Endodermal cell (in vitro differentiated cells): Measurements from ENCODE around the gene CRYL1. TPM values are rescaled to one million over a fixed set of nuclear protein-coding genes. Genes with fewer than 3 reads are reported as not detected.

Source experiments
- DNase-seq: peaks from one replicate; pipeline ENCODE4 v3.0.0-alpha.2; 2017
- H3K27ac ChIP-seq: 2 replicates; pipeline ENCODE4 v1.5.1; 2013; ENCODE audit warnings: mild to moderate bottlenecking, low read depth, low read length, moderate library complexity
- H3K27me3 ChIP-seq: 2 replicates; pipeline ENCODE4 v1.6.1; 2013; ENCODE audit warnings: mild to moderate bottlenecking, low read length, moderate library complexity; ENCODE audit not compliant: insufficient read depth, control insufficient read depth, poor library complexity, severe bottlenecking
- H3K36me3 ChIP-seq: 2 replicates; pipeline ENCODE4 v1.7.0; 2013; ENCODE audit warnings: mild to moderate bottlenecking, low read length, moderate library complexity; ENCODE audit not compliant: control insufficient read depth, insufficient read depth
- H3K4me1 ChIP-seq: one replicate; pipeline ENCODE4 v1.7.0; 2013; ENCODE audit warnings: low read length; ENCODE audit not compliant: control insufficient read depth, insufficient read depth
- H3K4me3 ChIP-seq: 2 replicates; pipeline ENCODE4 v1.5.1; 2013; ENCODE audit warnings: mild to moderate bottlenecking, low read length, moderate library complexity
- H3K9ac ChIP-seq: 2 replicates; pipeline ENCODE4 v1.6.1; 2013; ENCODE audit warnings: mild to moderate bottlenecking, low read length, moderate library complexity; ENCODE audit not compliant: poor library complexity, severe bottlenecking; ENCODE audit errors: extremely low read depth
- H3K9me3 ChIP-seq: 2 replicates; pipeline ENCODE4 v1.6.1; 2013; ENCODE audit warnings: mild to moderate bottlenecking, low read length, moderate library complexity; ENCODE audit not compliant: control insufficient read depth
- H3K27ac Mint-ChIP-seq: 2 replicates; pipeline ENCODE4 v1.8.0; 2020; ENCODE audit warnings: mixed read lengths
- H3K27me3 Mint-ChIP-seq: 2 replicates; pipeline ENCODE4 v1.8.0; 2021; ENCODE audit warnings: mild to moderate bottlenecking, mixed read lengths; ENCODE audit not compliant: insufficient read depth
- H3K36me3 Mint-ChIP-seq: 2 replicates; pipeline ENCODE4 v1.8.0; 2020; ENCODE audit warnings: low read depth, mixed read lengths
- H3K4me1 Mint-ChIP-seq: 2 replicates; pipeline ENCODE4 v1.8.0; 2020; ENCODE audit warnings: mixed read lengths
- H3K4me3 Mint-ChIP-seq: 2 replicates; pipeline ENCODE4 v1.8.0; 2020; ENCODE audit warnings: mild to moderate bottlenecking, moderate library complexity, mixed read lengths
- H3K9me3 Mint-ChIP-seq: 2 replicates; pipeline ENCODE4 v1.8.0; 2020; ENCODE audit warnings: mild to moderate bottlenecking, mixed read lengths
- CTCF ChIP-seq: fragments of 200-600 bp; sonication (generic); conservative IDR thresholded peaks from 2 replicates; pipeline ENCODE4 v1.5.0; 2021; ENCODE audit warnings: antibody characterized with exemption, mild to moderate bottlenecking
- WGBS, 2 experiments: methylation state at CpG; one replicate each; pipeline versions ENCODE4 v1.1.5 to v1.1.7; 2013; ENCODE audit warnings: missing lambda C conversion rate in 2 of 2, mixed read lengths in 1 of 2; ENCODE audit not compliant: insufficient coverage in 1 of 2, insufficient read length in 1 of 2; 5-methylcytosine and 5-hydroxymethylcytosine counted together
- total RNA-seq, 2 donors: library from RNA; stranded (reverse); fragmentation: NEBNext Ultra II Directional in 1 of 2; extraction: Animal tissue kit (Norgen Biotek cat#: 25700) in 1 of 2; gene quantifications; 2 replicates in 1 of 2; 3 replicates in 1 of 2; pipeline ENCODE4 v1.2.1, GENCODE V29; 2021

CRYL1 gene
- total RNA-seq, 2 donors from 2014 or later, result 1.7 to 4.1 TPM

- Histone ChIP-seq H3K27me3 (no peaks in the 10 kb centered on the region), H3K27ac (no peak overlapping the region), H3K4me1 (no peaks in the 10 kb centered on the region), H3K9me3 (no peaks in the 10 kb centered on the region), H3K36me3 (no peaks in the 10 kb centered on the region), H3K9ac (no peak overlapping the region), H3K4me3 (no peak overlapping the region)
- Mint-ChIP-seq H3K4me3 (no peak overlapping the region), H3K9me3 (no peaks in the 10 kb centered on the region), H3K4me1 (no peaks in the 10 kb centered on the region), H3K27me3 (peaks cover 14% of the 10 kb centered on the region), H3K27ac (no peak overlapping the region), H3K36me3 (no peaks in the 10 kb centered on the region)
- 93 to 95% methylated on average over 8 to 9 of the region's 9 CpGs for WGBS, 2 experiments
- TF ChIP-seq CTCF, result no peak
- DNase-seq, result no peak
Measured at GRCh38 chr13:20429682-20430081, 96.0 kb downstream of the CRYL1 start.

GRCh38 chr13:20428666-20429644 lies 96.7 kb downstream of the CRYL1 start:
- Mint-ChIP-seq H3K36me3 (no peaks in the 10 kb centered on the region), H3K4me1 (no peaks in the 10 kb centered on the region)

More at GRCh38 chr13:20428666-20429644, 96.7 kb downstream of the CRYL1 start:
- no peak overlapping the region for H3K4me3 Mint-ChIP-seq
- H3K4me1 ChIP-seq, result no peaks in the 10 kb centered on the region
- no peak overlapping the region for H3K9ac ChIP-seq
- no peak overlapping the region for H3K27ac Mint-ChIP-seq
- peaks cover 10% of the 10 kb centered on the region for H3K27me3 Mint-ChIP-seq
- no peaks in the 10 kb centered on the region for H3K27me3 ChIP-seq
- no peak for DNase-seq
- H3K9me3 Mint-ChIP-seq, result no peaks in the 10 kb centered on the region
- H3K9me3 ChIP-seq, result no peaks in the 10 kb centered on the region
- TF ChIP-seq CTCF, result no peak
- no peaks in the 10 kb centered on the region for H3K36me3 ChIP-seq
- 90 to 94% methylated on average over 10 to 11 of the region's 11 CpGs for WGBS, 2 experiments
- H3K4me3 ChIP-seq, result no peak overlapping the region
- no peak overlapping the region for H3K27ac ChIP-seq
